Fibroblast of villous mesenchyme (primary cell): ENCODE measurements around the gene ACSBG1. TPM values are rescaled to one million over a fixed set of nuclear protein-coding genes. Genes with fewer than 3 reads are reported as not detected.
A peak's percentile ranks its signal among the peaks of the same experiment; 100 is the strongest.
"Not testable (repeated sequence)": the region's sequence is repeated elsewhere in the genome, so short reads cannot be mapped to it uniquely, and the experiment has no call there.

Source experiments
- DNase-seq: peaks from one replicate; pipeline ENCODE4 v3.0.0-alpha.2; 2010; ENCODE audit warnings: low read depth
- H3K4me3 ChIP-seq: 2 replicates; pipeline ENCODE4 v1.5.1; 2011; ENCODE audit warnings: low read depth, mild to moderate bottlenecking, low read length
- total RNA-seq: library from RNA; depleted of rRNA; stranded (reverse); fragments of >200 nt; gene quantifications from 2 replicates; pipeline ENCODE4 v1.2.3, GENCODE V29; 2012
- TF ChIP-seq, protein P1 (sequence below): IDR thresholded peaks from 2 replicates; pipeline ENCODE4 v1.5.1; 2012; ENCODE audit warnings: low read depth, mild to moderate bottlenecking, low read length; ENCODE audit not compliant: insufficient read depth

The ACSBG1 gene
- total RNA-seq, 1 donor: under 0.01 TPM

DNA sequence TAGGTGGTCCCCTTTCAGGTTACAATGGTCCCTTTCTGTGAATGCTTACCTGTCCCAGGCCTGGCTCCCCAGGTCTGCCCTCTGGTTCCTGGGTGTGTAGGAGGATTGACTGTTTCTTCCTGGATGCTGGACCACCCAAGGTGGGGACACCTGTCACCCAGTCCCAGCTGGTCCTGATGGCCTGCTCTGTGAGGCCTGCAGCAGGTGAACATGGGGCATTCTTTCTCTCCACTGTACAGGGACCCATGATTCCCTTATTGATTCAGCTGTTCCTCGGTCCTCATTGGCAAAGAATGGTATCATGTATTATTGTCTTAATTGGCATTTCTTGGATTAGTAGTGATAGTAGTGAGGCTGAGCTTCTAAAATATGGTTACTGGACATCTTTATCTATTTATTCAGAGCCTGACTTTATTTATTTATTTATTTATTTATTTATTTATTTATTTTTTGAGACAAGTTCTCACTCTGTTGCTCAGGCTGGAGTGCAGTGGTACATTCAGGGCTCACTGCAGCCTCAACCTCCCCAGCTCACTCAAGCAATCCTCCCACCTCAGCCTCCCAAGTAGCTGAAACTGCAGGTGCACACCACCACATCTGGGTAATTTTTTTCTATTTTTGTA is 21.2 kb upstream of the ACSBG1 start:
- TF ChIP-seq, protein P1, sequence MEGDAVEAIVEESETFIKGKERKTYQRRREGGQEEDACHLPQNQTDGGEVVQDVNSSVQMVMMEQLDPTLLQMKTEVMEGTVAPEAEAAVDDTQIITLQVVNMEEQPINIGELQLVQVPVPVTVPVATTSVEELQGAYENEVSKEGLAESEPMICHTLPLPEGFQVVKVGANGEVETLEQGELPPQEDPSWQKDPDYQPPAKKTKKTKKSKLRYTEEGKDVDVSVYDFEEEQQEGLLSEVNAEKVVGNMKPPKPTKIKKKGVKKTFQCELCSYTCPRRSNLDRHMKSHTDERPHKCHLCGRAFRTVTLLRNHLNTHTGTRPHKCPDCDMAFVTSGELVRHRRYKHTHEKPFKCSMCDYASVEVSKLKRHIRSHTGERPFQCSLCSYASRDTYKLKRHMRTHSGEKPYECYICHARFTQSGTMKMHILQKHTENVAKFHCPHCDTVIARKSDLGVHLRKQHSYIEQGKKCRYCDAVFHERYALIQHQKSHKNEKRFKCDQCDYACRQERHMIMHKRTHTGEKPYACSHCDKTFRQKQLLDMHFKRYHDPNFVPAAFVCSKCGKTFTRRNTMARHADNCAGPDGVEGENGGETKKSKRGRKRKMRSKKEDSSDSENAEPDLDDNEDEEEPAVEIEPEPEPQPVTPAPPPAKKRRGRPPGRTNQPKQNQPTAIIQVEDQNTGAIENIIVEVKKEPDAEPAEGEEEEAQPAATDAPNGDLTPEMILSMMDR: no peak
- no peak overlapping the region for H3K4me3 ChIP-seq
- no peak for DNase-seq

DNA sequence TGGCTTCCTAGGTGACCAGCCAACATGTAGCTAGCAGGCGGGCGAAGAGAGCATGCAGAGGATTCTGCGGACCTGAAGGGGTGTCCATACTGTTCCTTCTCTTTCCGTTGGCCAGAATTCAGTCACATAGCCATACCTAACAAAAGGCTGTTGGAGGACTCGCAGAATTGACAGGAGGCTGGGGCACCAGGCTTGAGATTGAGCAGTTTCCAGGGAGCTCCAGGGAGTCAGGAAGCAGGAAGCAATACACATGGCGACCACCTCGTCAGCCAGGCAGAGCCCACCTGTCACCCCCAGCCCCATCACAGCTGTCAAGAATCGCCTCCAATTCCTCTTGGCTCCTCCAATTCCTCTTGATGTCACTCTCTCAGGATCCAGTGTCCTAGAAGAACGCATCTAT is 16.8 kb upstream of the ACSBG1 start:
- DNase-seq: no peak
- TF ChIP-seq, protein P1: no peak
- H3K4me3 ChIP-seq: no peak overlapping the region

DNA sequence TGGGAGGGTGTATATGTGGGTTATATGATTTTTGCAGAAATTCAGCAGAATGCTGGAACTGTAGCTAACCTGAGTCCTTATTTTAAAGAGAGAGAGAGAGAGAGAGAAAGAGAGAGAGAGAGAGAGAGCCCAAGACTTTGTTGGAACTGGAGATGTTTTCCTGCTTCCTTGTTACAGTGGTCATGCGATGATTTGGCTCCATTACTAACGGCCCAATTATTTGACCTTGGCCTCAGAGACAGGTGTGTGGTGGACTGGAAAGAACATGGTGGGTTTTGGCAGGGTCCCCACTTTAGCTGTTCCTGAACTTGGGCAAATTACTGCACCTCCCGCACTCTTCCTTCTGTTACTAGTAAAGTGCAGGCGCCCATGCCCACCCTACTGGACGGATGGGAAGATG is 14.8 kb upstream of the ACSBG1 start:
- H3K4me3 ChIP-seq: no peak overlapping the region
- no peak for DNase-seq
- TF ChIP-seq, protein P1: no peak

DNA sequence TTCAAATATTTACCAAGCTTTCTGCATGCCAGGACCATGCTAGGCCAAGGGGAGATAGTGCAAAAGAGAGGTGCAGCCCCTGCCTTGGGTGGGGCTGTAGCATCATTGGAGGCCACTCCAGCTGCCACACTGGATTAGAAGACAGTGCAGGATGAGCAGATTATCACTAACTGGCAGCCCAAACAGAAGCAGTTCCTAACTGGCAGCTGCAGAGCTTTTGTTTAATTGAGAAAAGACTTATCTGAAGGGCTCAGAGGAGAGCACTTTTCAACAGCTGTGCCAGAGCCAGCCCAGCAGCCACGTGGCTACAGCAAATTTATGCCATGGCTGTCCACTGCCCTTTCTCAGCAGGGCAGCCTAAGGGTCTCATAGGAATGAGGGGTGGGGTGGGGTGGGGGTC is 13.5 kb upstream of the ACSBG1 start:
- H3K4me3 ChIP-seq: no peak overlapping the region
- TF ChIP-seq, protein P1: no peak
- no peak for DNase-seq

DNA sequence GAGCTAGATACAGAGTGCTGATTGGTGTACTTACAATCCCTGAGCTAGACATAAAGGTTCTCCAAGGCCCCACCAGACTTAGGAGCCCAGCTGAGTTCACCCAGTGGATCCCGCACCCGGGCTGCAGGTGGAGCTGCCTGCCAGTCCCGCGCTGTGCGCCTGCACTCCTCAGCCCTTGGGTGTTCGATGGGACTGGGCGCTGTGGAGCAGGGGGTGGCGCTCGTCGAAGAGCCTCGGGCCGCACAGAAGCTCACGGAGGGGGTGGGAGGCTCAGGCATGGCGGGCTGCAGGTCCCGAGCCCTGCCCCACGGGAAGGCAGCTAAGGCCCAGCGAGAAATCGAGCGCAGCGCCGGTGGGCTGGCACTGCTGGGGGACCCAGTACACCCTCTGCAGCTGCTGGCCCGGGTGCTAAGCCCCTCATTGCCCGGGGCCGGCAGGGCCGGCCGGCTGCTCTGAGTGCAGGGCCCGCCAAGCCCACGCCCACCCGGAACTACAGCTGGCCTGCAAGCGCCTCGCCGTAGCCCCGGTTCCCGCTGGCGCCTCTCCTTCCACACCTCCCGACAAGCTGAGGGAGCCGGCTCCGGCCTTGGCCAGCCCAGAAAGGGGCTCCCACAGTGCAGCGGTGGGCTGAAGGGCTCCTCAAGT is 11.7 kb upstream of the ACSBG1 start:
- not testable (repeated sequence) for DNase-seq

DNA sequence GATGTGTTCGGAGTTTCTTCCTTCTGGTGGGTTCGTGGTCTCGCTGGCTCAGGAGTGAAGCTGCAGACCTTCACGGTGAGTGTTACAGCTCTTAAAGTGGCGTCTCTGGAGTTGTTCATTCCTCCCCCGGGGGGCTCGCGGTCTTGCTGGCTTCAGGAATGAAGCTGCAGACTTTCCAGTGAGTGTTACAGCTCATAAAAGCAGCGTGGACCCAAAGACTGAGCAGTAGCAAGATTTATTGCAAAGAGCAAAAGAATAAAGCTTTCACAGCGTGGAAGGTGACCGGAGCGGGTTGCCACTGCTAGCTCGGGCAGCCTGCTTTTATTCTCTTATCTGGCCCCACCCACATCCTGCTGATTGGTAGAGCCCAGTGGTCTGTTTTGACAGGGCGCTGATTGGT is 11.0 kb upstream of the ACSBG1 start:
- not testable (repeated sequence) for H3K4me3 ChIP-seq, DNase-seq

More for the DNA sequence above, 11.7 kb upstream of the ACSBG1 start:
- not testable (repeated sequence) for H3K4me3 ChIP-seq

DNA sequence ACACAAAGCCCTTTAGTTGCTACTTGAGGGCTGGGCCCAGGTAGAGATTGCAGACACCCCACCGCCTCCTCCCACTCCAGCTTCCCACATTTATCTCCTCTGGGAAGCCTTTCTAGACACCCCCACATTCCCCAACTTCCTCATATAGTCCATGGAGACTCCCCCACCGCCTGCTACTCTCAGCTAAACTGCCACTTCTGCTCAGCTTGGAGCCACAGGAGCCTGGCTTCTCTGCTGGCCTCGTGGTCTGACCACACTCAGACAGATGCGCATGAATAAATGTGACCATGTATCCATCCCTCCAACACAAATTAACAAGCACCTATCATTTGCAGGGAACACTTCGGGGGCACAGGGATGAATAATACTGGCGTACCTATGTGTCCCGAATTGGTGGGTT is 10.5 kb upstream of the ACSBG1 start:
- DNase-seq: no peak
- H3K4me3 ChIP-seq: no peak overlapping the region
- TF ChIP-seq, protein P1: no peak

DNA sequence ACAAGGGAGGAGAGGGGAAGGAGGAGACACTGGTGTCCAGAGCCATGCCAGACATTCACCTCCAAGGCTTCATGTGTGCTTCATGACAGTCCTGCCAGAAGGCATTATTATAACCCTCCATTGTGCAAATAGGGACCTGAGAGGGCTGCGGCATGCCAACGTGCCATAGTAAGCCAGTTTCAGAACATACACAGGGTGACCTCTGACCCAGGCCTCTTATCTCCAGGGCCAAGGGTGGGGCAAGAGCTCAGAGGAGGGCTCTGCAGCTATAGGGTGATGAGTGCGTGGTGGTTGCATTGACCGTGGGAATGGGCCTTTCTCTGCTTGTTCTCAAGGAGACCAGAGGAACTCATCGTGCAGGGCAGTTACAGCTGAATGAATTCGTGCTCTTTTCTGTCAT is 9.7 kb upstream of the ACSBG1 start:
- peak; percentile 25 for DNase-seq
- no peak overlapping the region for H3K4me3 ChIP-seq
- TF ChIP-seq, protein P1: no peak
